HTR-8/SVneo (cell line): ENCODE data around the gene EPHA4.

Source experiments
- DNase-seq: peaks from one replicate; pipeline ENCODE4 v3.0.0; 2011; ENCODE audit warnings: low spot score, mixed read lengths; ENCODE audit not compliant: insufficient read length
- FAIRE-seq: peaks from 2 replicates; lab custom pipeline; 2011; peaks lifted over from hg19 to GRCh38; lab: Jason Lieb, UNC

EPHA4 gene

DNA sequence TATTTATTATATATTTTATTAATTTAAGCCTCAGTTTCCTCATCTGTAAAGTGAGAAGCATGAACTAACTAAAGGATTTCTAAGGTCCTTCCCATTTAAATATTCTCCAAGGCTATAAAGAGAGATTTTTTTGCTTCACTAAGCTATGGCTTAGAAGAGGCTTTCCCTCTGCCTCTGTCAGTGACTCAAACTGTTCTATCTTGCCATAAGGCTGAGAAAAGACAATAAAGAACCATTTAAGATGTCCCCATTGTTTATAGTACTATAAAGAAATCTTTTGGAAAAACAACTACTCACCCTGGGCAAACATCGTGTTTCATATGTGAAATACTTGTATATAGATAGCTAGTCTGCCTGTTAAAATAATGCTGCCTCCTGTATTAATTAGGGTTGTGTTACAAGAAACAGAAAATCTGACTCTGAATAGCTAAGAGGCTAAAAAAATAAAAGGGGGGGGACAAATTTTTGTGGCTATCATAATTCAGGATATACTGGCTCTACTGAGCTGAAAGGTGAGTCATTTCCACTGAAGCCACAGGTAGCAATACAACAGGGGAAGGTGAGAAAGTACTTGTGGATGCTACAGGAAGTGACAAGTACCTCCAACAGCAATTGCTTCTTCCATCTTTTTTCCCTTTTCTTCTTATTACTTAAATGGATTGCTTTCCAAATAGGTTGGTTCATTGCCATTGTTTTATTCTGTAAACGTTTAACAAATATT is 25.4 kb downstream of the EPHA4 start:
- DNase-seq (no peak), FAIRE-seq (no peak)

DNA sequence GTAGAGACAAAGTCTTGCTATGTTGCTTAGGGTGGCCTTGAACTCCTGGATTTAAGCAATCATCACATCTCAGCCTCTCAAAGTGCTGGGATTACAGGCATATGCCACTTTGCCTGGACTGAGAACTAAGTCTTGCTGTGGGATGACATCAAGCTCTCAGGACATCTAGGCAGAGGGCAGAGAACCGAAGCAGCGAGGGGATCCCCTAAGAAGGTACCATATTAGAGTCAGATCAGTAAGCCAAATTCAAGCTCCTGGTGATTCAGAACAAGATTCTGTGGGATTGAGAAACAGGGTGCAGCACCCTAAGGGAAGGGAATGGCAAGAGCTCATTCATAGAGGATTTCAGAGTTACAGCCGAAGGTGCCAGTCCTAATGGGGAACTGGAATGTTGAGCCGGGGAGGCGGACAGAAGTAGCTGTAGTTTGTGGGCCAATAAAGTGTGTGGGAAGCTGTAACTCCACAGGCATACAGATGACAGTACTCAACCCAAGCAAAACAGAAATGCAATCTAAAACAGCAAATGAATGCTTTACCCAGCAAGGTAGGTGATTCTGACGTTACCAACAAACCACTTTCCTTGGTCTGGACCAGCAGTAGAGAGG is 30.9 kb downstream of the EPHA4 start:
- FAIRE-seq: peak; percentile 36

DNA sequence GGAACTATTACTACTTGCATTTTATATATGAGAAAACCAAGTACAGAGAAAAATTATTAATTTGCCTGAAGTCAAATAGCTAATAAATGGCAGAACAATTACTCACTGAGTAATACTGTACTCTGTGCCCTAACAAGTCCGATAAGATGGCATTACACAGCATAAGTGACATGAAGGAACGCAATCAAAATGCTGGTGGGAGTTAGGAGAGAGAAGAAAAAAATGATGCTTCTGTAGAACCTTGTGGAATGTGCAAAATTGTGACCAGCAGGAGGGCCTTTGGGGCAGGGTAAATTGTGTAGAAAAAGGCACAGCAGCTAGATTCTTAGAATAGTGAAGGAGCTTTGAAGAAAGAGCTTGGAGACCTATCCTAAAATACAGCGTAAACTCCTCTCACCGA is 32.9 kb downstream of the EPHA4 start:
- FAIRE-seq: no peak
- no peak for DNase-seq

More for the DNA sequence above, 30.9 kb downstream of the EPHA4 start:
- DNase-seq: no peak

DNA sequence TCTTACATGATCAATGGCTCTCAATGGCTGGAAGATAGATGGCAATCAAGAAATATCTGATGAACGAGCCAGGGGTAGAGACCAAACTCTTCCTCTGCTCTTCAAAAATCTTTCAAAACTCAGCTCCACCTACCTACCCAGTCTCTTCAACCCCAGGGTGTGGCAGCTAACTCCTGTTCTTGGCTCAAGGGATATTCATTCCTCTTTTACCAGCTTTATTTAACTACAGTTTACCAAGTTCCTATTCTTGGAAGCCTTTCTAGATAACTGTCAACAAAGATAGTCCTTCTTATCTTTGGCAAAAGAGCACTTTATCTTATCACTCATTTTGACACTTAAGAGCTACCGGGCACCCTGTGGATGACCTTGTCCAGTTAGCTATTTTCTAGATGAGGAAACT is 36.3 kb downstream of the EPHA4 start:
- DNase-seq (no peak), FAIRE-seq (no peak)

DNA sequence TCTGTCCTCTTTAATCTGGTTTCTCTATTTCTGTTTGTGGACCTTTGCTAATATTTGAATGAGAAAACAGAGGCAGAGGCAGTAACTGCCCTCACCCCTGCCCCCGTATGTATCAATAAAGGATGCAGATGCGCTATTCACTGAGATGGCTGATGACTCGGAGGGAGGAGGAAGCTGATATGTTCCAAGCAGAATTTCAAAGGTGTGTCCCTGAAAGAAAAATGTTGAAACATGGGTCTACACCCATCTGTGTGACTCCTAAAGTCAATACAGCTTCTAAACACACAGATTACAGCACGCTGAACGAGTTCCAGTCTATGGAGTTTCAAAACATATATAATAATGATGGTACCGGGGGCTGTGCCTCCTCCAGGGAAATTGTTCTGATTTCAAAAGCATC is 38.8 kb downstream of the EPHA4 start:
- no peak for DNase-seq
- no peak for FAIRE-seq

DNA sequence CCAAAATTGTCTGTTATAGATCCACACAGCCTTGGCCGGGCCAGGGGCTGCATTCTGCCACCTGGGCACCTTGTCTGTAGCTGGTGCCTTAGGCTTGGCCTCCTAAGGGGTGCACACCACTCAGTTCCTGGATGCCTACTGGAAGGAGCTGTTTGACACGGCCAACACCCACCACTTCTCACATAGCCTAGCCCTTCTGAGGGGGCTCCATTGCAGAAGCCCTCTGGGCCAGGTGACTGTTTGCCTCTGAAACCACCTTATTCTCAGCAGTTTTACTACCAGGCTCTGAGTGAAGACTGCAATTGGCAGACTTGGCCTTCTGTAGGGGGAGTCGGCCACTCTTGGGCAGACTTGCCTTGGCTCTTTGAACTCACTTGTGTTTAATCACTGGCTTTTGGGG is 39.5 kb downstream of the EPHA4 start:
- DNase-seq (no peak), FAIRE-seq (no peak)

DNA sequence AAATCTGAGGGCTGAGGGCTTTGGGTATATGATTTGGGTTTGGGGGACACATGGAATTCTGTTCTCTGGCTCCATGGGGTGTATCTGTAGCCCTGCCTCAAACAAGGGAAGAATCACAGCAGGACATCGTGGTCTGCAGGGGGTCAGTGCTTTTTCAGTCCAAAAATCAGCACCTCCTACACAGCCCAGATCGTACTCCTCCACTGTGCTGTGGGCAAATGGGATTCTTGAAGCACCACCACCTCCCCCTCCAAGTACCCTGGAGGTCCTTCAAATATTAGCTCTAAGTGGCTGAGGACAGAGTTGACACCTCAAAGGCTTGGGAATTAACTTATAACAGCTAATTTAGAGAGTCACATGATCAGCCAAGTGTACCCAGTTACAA is 41.5 kb downstream of the EPHA4 start:
- DNase-seq: no peak
- no peak for FAIRE-seq

DNA sequence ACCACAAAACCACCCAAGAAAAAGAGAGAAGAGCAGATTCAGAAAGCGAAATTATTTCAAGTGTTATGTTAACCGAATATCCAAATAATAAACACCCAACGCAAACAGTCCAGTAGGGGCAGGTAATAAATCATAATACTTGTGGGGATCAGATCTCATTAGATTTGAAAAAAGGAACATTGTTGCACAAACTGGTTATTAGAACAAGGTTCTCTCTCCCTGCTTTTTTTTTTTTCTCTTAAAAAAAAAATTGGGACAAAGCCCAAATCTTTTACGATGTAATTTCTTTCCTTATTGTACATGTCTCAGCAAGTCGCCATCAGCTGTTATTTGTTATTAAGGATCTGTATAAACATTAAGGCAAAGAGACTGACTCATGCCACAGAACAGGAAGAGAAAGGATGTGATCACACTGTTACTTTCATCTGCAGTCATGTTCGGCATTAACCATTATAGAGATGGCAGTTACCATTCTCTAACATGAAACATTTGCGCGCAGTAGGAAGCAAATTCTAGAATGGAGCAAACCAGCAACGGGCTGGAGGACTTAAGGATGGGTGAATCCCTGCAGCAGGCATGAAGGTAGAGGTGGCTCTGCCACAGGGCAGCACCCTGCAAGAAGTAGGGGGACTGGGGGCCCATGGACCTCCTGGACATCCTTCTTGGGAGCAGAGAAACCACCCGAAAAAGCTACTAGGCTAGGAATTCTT is 42.0 kb downstream of the EPHA4 start:
- FAIRE-seq: peak; percentile 86
- peak; percentile 71 for DNase-seq

DNA sequence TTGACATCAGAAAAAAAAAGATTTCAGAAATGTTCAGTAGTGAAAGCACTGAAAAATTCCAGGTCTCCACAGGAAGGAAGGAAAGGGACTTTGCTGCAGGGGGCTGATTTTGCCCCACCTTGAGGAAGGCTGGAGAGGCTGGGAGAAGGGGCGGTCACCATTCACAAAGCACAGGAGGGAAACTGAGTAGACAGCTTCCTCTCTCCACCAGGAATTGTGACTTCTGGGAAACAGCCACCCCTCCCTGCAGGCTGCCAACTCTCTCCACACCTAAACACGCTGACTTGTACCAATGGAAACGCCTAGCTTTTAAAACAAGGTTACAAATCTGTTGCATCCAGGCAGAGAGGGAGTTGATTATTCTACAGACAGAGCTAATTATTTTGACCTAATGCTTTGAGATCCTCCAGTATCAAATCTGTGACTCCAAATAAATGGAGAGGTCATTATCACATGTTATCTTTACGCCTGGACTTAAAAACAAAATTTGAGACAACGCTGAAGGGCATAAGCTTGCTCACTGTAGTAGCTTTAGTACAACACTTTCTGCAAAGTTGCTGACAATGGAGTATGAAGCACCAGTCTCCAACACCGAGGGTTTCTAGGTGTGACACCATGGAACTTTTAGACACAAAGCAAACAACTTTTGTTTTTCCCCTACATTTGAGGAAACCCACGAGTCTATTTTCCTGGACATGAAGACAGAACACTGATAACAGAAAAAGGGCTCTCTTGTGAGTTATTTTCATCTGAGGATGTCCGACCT is 42.7 kb downstream of the EPHA4 start:
- no peak for DNase-seq
- no peak for FAIRE-seq

DNA sequence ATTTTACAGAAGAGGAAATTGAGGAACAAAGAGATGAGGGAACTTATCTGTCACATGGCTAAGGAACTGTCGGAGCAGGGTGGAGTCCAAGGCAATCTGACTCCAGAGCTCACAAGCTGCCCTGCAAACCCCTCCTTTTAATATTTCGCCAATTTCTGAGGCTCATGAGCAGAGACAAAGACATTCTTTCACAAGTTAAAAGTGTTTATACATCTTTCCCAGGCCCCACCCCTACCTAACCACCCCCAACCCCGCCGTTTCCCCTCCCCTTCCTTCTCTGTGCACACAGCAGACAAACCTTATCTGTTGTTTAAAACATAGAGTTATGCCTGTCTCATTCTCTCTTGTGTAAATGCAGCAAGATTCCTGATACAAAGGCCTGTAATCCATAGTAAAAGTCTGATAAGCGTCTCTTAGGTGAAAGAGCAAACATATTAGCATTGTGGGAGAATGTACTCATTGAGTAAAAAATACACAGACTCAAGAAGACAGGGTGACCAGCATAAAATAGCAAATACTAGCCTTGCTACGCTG is 44.3 kb downstream of the EPHA4 start:
- DNase-seq (no peak), FAIRE-seq (no peak)

DNA sequence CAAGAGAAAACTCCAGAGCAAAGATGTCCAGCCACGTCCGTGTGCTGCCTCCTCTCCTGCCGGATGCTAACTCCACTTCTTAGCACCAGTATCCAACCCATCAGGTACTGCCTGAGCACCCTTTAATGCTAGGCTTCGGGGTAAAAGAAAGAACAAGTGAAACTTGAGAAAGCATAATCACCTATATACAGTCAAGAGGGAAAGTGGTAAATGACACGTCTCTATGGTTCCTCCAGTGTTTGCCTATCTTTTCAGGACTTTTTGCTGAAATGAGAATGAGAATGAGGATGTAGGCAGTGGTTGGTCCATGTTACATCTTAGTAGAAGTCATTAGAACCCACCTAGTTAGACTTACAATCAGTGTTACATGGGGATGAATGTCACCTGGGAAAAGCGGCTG is 47.9 kb downstream of the EPHA4 start:
- no peak for DNase-seq
- no peak for FAIRE-seq

DNA sequence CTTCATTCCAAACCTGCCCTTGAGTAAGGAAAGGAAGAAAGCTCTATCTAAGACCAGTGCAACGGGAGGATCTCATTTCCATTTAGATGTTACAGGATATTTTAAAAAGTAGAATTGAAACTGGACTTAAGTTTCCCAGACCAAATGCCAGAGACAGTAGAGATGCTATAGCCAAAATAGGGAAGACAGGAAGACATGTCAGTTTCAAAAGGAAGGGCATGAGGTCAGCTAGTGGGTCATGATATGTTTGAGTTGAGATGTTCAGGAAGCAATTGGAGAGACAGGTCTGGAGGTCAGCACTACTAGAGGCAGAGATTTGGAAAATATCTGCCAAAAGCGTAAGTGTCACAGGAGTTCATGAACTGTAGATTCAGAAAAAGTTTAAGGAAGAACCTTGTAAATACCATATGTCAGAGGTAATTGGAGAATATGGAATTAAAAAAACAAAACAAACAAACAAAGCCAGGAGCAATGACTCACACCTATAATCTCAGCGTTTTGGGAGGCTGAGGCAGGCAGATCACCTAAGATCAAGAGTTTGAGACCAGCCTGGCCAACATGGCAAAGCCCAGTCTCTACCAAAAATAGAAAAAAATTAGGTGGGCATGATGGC is 50.8 kb downstream of the EPHA4 start:
- DNase-seq (no peak), FAIRE-seq (no peak)

DNA sequence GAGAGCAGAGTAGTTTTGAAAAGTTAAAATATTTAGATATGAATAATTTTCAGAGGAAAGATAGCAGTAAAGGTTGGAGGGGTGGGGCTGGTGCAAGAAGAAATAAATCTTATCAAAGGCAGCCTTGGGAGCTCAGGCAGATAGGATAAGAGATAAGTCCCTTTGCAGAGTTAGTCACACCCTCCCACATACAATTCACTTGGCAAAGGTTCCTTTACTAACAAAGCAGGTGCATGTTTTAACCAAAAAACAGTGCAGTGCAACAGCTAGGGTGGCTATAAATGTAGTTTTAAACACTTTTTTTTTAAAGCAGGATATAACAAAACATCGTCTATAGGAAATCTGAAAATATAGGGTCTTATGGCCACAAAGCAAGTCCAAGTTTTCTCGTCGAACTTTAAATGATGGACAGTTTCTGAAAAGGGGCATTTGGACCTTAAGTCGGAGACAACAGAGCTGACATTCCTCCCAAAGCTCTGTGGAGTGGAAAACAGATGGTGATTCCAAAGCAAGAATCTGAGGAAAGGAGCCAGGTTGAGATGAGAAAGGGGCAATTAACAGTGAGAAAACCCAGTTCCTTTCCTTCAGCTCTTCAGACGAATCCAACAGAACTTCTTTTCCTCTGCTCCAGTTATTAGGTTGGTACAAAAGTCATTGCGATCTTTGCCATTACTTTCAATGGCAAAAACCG is 53.0 kb downstream of the EPHA4 start:
- FAIRE-seq: no peak
- no peak for DNase-seq

DNA sequence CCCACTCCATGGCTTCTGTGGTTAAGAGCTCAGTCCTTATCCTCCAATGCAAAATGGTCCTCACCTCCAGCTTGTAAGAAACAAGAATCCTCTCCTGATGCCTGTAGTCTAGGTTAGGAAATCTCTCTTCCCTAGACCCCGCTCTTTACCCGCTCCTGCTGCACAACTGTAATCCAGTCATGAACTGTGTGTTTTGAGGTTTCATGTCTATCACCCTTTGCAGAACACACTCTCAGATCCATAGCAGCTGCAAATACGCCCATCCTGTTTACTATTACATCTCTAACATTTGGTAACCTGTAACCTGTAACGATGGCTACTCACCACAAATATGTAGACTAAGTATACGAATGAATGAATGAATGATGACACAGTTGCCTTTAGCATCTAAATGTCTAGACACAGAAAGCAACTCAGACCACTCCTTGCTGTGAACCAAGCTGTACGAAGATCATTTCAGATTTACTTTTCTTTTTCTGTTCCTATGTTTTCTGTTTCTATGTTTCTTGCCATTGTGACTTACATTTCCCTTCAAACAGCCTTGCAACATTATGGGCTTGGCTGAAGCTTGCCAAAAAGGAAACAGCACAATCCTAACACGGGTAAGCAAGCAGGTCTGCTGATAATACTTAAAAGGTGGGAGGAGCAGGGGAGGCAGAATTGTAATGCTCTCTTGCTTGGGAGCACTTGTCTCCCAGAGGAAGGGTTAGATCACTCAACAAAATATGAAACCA is 53.7 kb downstream of the EPHA4 start:
- FAIRE-seq (no peak), DNase-seq (no peak)

DNA sequence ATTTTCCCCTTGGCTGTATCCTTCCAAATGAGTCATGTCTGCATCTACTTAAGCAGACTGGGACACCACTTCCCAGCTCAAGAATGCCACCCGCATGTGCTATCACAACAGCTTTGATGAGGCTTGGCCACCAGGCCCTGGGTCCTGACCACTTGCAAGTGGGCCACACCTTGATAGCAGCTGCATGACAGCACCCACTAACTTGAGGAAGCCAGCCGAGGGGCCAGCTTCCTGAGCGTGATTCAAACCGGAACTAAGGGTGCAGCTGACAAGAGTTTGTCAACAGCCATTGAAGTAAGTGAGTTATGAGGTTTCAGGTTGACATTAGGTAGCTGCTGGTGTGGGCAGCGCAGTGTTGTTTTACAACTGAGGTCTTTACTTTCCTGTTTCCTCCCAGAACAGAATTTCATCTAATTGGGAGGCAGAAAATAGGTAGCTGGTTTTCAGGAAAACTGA is 54.4 kb downstream of the EPHA4 start:
- FAIRE-seq (peak; percentile 44), DNase-seq (peak; percentile 34)

DNA sequence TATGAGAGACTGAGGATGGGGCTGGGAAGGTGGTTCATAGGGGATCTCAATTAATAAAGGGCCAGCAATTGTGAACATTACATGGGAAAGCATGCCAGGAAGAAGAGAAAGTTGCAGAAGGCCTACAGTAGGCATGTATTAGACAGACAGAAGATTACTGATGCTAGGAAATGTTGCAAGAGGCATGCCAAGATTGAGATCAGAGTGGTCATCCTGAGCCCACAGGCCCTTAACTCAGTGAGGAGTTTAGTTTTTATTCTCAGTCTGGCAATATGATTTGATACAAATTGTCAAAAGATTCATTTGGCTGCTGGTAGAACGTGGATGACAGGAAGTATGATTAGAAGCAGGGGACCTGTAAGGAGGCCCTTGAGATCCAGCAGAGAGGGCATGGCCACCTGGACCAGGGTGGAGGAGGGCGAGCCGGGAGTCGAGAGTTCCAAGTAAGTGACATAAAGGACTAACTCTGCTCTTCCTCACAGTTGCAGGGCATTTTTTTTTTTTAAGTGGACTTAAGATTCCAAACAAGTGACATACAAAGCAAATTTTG is 54.9 kb downstream of the EPHA4 start:
- DNase-seq (no peak), FAIRE-seq (no peak)

DNA sequence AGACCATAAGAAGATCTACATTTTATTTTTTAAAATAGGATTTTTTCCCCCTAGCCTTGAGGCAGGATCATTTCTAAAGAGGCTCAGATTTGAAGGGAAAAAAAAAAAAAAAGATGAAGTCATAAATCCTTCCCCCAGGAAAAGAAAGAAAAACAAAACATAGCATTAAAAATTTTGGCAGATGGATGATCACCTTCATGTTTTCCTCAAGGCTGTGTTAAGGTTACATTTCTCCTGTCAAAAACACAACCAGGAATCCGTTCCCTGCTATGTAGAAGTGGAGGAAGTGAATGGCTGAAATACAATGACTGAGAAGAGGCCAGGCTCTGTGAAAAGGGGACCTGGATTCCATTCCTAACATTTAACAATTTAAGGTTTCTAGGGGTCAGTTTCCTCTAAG is 56.2 kb downstream of the EPHA4 start:
- FAIRE-seq: no peak
- no peak for DNase-seq

DNA sequence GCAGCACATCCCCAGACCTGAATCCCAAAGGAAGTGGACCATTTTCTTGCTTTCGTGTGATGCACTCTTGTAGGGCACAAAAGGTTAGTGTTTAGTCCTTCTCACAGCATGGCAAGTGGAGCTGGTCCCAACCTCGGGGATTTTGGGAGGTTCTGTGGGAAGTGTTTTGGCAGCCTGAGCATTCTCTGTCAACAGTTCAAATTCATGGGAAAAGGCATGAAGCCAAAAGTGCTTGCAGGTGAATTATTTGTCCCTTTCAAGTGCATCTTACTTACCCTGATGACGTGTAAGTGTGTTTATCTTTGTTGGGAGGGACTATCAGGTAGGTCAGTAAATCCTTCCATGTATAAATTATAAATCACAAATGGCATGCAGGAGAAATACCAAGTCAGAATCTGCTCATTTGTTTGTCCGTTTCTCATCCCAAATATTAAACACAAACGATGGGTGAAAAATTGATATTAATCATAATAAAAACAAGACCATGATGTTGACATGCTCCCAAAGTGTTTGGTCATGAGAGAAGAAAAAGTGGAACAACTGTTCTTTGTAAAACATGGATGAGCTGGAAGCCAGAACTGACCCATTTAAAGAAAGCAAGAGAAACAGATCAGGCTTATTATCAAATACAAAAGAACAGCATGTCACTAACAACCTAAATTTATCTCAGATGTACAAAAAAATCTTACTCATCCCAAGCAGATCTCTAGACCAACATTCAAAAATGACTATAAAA is 57.6 kb downstream of the EPHA4 start:
- DNase-seq (no peak), FAIRE-seq (no peak)
